RWPE2 (cell line): Measurements from ENCODE around the gene SLC22A15.

Source experiments
- ATAC-seq: fragments of 200-7000 bp; cut with Tn5 transposase; 3 replicates; pipeline ENCODE4 v1.9.1; 2021; ENCODE audit warnings: low read depth
- DNase-seq: peaks from one replicate; pipeline ENCODE4 v3.0.0-alpha.2; 2020; ENCODE audit warnings: low spot score
- H3K27ac ChIP-seq: fragments of 450-650 bp; 2 replicates; pipeline ENCODE4 v1.5.1; 2017; ENCODE audit warnings: mild to moderate bottlenecking; ENCODE audit not compliant: poor library complexity, severe bottlenecking
- H3K27me3 ChIP-seq: fragments of 250-450 bp; sonication (Bioruptor Pico); 2 replicates; pipeline ENCODE4 v1.5.1; 2021; ENCODE audit warnings: mild to moderate bottlenecking, moderate library complexity; ENCODE audit not compliant: insufficient read depth, poor library complexity, severe bottlenecking
- H3K36me3 ChIP-seq: fragments of 250-450 bp; sonication (Bioruptor Pico); 2 replicates; pipeline ENCODE4 v1.5.1; 2020; ENCODE audit warnings: low read depth, mild to moderate bottlenecking, moderate library complexity
- H3K4me1 ChIP-seq: fragments of 250-450 bp; sonication (Bioruptor Pico); 2 replicates; pipeline ENCODE4 v1.5.1; 2021; ENCODE audit warnings: mild to moderate bottlenecking, moderate library complexity; ENCODE audit not compliant: insufficient read depth, poor library complexity, severe bottlenecking
- H3K4me3 ChIP-seq: fragments of 250-450 bp; sonication (Bioruptor Pico); 2 replicates; pipeline ENCODE4 v1.5.1; 2021; ENCODE audit warnings: mild to moderate bottlenecking, moderate library complexity; ENCODE audit not compliant: severe bottlenecking
- H3K9me3 ChIP-seq: fragments of 250-450 bp; sonication (Bioruptor Pico); 2 replicates; pipeline ENCODE4 v1.5.1; 2021; ENCODE audit warnings: mild to moderate bottlenecking, moderate library complexity; ENCODE audit not compliant: severe bottlenecking
- CTCF ChIP-seq: fragments of 450-650 bp; IDR thresholded peaks from one replicate; pipeline ENCODE4 v1.5.1; 2017; ENCODE audit warnings: mild to moderate bottlenecking, moderate library complexity; ENCODE audit not compliant: poor library complexity, severe bottlenecking

Gene SLC22A15

GRCh38 chr1:116001739-116002487, 25.6 kb downstream of the SLC22A15 start:
- Histone ChIP-seq H3K4me1 (peaks cover 18% of the 10 kb centered on the region), H3K36me3 (peaks cover 91% of the 10 kb centered on the region), H3K4me3 (no peak overlapping the region), H3K9me3 (peaks cover 9% of the 10 kb centered on the region), H3K27me3 (no peaks in the 10 kb centered on the region), H3K27ac (peak overlapping the region; percentile 25)
- no peak for DNase-seq
- TF ChIP-seq CTCF, result no peak
- peak; percentile 53 for ATAC-seq

GRCh38 chr1:116002781-116003420, 26.6 kb downstream of the SLC22A15 start:
- Histone ChIP-seq H3K36me3 (peaks cover 91% of the 10 kb centered on the region), H3K4me3 (no peak overlapping the region), H3K9me3 (peaks cover 3% of the 10 kb centered on the region), H3K27ac (no peak overlapping the region), H3K27me3 (no peaks in the 10 kb centered on the region), H3K4me1 (peaks cover 18% of the 10 kb centered on the region)
- DNase-seq (no peak), ATAC-seq (no peak)
- TF ChIP-seq CTCF, result no peak

GRCh38 chr1:116003823-116004222, 27.5 kb downstream of the SLC22A15 start:
- DNase-seq (no peak), ATAC-seq (no peak)
- H3K36me3 ChIP-seq, result peaks cover 91% of the 10 kb centered on the region
- no peak overlapping the region for H3K27ac ChIP-seq
- TF ChIP-seq CTCF, result no peak
- no peaks in the 10 kb centered on the region for H3K27me3 ChIP-seq
- H3K9me3 ChIP-seq, result no peaks in the 10 kb centered on the region
- H3K4me3 ChIP-seq, result no peak overlapping the region
- peaks cover 18% of the 10 kb centered on the region for H3K4me1 ChIP-seq

DNA sequence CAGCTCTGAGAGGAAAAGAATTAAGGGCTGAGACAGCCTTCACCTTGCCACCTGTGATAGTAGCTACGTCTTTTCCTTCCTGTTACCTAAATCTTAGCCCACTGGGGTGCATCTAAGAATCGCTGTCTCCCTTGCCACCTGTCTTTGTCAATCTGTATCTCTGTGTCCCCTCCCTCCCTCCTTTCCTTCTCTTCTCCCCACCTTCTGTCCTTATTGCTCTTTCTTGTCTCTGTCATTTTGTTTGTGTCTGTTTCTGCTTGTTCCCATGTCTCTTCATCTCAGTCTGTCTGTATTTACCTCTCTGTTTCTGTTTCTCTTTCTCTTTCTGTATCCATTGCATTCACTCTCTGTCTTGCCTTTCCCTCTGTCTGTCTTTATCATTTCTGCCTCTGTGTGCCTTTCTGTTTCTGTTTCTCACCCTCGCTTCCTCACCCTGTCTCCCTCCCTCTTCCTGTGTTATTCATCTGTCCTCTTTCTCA, 30.2 kb downstream of the SLC22A15 start:
- peaks cover 95% of the 10 kb centered on the region for H3K36me3 ChIP-seq
- H3K27me3 ChIP-seq, result no peaks in the 10 kb centered on the region
- no peak for ATAC-seq
- no peak overlapping the region for H3K4me3 ChIP-seq
- no peak for DNase-seq
- no peak overlapping the region for H3K27ac ChIP-seq
- H3K9me3 ChIP-seq, result no peaks in the 10 kb centered on the region
- no peak for TF ChIP-seq CTCF
- H3K4me1 ChIP-seq, result peaks cover 10% of the 10 kb centered on the region
